Panc1 (cell line): Measurements from ENCODE around the gene CMPK1. TPM values are rescaled to one million over a fixed set of nuclear protein-coding genes. Genes with fewer than 3 reads are reported as not detected.

Source experiments
- ATAC-seq: fragments of 200-7000 bp; cut with Tn5 transposase; 2 replicates; pipeline ENCODE4 v1.9.1; 2020; ENCODE audit warnings: mild to moderate bottlenecking, moderate library complexity
- BruUV-seq: library from RNA; stranded (reverse); fragments of 400-500 nt; replicated peaks from 2 replicates; lab custom pipeline; 2021; lab: Mats Ljungman, UMichigan
- CTCF ChIA-PET: fragments of 300-600 bp; sonication (Branson Sonifier 250); formaldehyde crosslinking; loops from one replicate; lab custom pipeline; 2022; ENCODE audit warnings: antibody characterized with exemption; lab: Charles Lee
- POLR2A ChIA-PET: fragments of 300-600 bp; sonication (Branson Sonifier 250); formaldehyde crosslinking; loops from one replicate; lab custom pipeline; 2022; ENCODE audit warnings: antibody characterized with exemption; lab: Charles Lee
- DNase-seq: peaks from one replicate; pipeline ENCODE4 v3.0.0-alpha.2; 2010; ENCODE audit warnings: low read depth, low spot score
- H3K27ac ChIP-seq: 2 replicates; pipeline ENCODE4 v1.5.1; 2011; ENCODE audit warnings: mild to moderate bottlenecking, low read length, inconsistent platforms
- H3K27me3 ChIP-seq: fragments of 200-500 bp; sonication (Bioruptor generic); 2 replicates; pipeline ENCODE4 v1.6.0; 2014; ENCODE audit warnings: low read length, inconsistent platforms; ENCODE audit not compliant: control insufficient read depth, insufficient read depth
- H3K36me3 ChIP-seq: fragments of 200-500 bp; sonication (Bioruptor generic); 2 replicates; pipeline ENCODE4 v1.5.1; 2014; ENCODE audit warnings: inconsistent platforms, mild to moderate bottlenecking, low read length, moderate library complexity; ENCODE audit not compliant: control insufficient read depth, insufficient read depth
- H3K4me1 ChIP-seq: 2 replicates; pipeline ENCODE4 v1.5.1; 2011; ENCODE audit warnings: inconsistent platforms, mild to moderate bottlenecking, low read length, moderate library complexity; ENCODE audit not compliant: control insufficient read depth, insufficient read depth
- H3K4me3 ChIP-seq, 2 experiments: 2 replicates each; pipeline ENCODE4 v1.5.1; 2011 to 2012; ENCODE audit warnings: low read depth in 2 of 2, low read length in 2 of 2, mild to moderate bottlenecking in 2 of 2, inconsistent platforms in 1 of 2, moderate library complexity in 1 of 2
- H3K9me3 ChIP-seq: fragments of 200-500 bp; sonication (Bioruptor generic); 2 replicates; pipeline ENCODE4 v1.5.1; 2014; ENCODE audit warnings: low read depth, mild to moderate bottlenecking, inconsistent platforms, low read length, moderate library complexity; ENCODE audit not compliant: control insufficient read depth, insufficient read depth
- POLR2AphosphoS5 ChIP-seq: IDR thresholded peaks from 2 replicates; pipeline ENCODE4 v1.6.1; 2012; ENCODE audit warnings: mild to moderate bottlenecking, low read depth, low read length, moderate library complexity
- SIN3A ChIP-seq: IDR thresholded peaks from 2 replicates; pipeline ENCODE4 v1.6.1; 2012; ENCODE audit warnings: low read depth, mild to moderate bottlenecking, low read length, moderate library complexity, borderline replicate concordance; ENCODE audit not compliant: insufficient read depth
- TCF7L2 ChIP-seq: IDR thresholded peaks from 2 replicates; pipeline ENCODE4 v1.6.1; 2011; ENCODE audit warnings: mild to moderate bottlenecking, low read depth, low read length, inconsistent platforms
- in situ Hi-C: cut with HindIII; loops from 2 replicates; pipeline ENCODE4 v1.10.0; 2016; ENCODE audit warnings: low sequenced_read_pairs, low pct_unique_long_range_greater_than_20kb
- intact Hi-C: fragments of 100-400 bp; cut with micrococcal nuclease; formaldehyde crosslinking; loops from one replicate; pipeline ENCODE4 v1.10.0; 2022; ENCODE audit not compliant: unreplicated experiment
- total RNA-seq: library from RNA; stranded (reverse); gene quantifications from one replicate; pipeline ENCODE4 v1.2.1, GENCODE V29; 2021; ENCODE audit not compliant: unreplicated experiment
- TF ChIP-seq, protein P1 (sequence below), 2 experiments: IDR thresholded peaks; 2 replicates each; pipeline ENCODE4 v1.6.1; 2011 to 2012; ENCODE audit warnings: low read depth in 2 of 2, control low read depth in 1 of 2, low read length in 1 of 2, mild to moderate bottlenecking in 1 of 2, moderate library complexity in 1 of 2; ENCODE audit not compliant: insufficient read depth in 1 of 2
- TF ChIP-seq, protein P2 (sequence below): fragments of 450-650 bp; IDR thresholded peaks from 2 replicates; pipeline ENCODE4 v1.5.1; 2017; ENCODE audit warnings: mild to moderate bottlenecking

Gene CMPK1
- total RNA-seq, 1 experiment from 2014 or later = 85.1 TPM

- H3K36me3 ChIP-seq = no peaks in the 10 kb centered on the region
- POLR2A ChIA-PET = interaction anchor here (0.6 kb wide), 1 partner anchor 104 kb away, joined by 3 read pairs; no protein-coding TSS in a partner anchor
- H3K4me3 ChIP-seq = no peak overlapping the region
- CTCF ChIA-PET = no interaction called here
- 0 out of 2 replicates have a peak, but pooled peaks cover 2% of the 10 kb centered on the region for H3K4me1 ChIP-seq
- intact Hi-C loops = no loop called here
- H3K27me3 ChIP-seq = no peaks in the 10 kb centered on the region
- ATAC-seq (0 out of 2 replicates have a peak, but pooled peaks have one; percentile 53), DNase-seq (no peak)
- no TSS peak for BruUV-seq
- no peak for TF ChIP-seq TCF7L2
- TF ChIP-seq POLR2AphosphoS5 = no peak
- TF ChIP-seq SIN3A = no peak
- TF ChIP-seq, protein P1, sequence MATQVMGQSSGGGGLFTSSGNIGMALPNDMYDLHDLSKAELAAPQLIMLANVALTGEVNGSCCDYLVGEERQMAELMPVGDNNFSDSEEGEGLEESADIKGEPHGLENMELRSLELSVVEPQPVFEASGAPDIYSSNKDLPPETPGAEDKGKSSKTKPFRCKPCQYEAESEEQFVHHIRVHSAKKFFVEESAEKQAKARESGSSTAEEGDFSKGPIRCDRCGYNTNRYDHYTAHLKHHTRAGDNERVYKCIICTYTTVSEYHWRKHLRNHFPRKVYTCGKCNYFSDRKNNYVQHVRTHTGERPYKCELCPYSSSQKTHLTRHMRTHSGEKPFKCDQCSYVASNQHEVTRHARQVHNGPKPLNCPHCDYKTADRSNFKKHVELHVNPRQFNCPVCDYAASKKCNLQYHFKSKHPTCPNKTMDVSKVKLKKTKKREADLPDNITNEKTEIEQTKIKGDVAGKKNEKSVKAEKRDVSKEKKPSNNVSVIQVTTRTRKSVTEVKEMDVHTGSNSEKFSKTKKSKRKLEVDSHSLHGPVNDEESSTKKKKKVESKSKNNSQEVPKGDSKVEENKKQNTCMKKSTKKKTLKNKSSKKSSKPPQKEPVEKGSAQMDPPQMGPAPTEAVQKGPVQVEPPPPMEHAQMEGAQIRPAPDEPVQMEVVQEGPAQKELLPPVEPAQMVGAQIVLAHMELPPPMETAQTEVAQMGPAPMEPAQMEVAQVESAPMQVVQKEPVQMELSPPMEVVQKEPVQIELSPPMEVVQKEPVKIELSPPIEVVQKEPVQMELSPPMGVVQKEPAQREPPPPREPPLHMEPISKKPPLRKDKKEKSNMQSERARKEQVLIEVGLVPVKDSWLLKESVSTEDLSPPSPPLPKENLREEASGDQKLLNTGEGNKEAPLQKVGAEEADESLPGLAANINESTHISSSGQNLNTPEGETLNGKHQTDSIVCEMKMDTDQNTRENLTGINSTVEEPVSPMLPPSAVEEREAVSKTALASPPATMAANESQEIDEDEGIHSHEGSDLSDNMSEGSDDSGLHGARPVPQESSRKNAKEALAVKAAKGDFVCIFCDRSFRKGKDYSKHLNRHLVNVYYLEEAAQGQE (IDR thresholded peaks at IDR 0.05; ENCODE audit: insufficient read depth in 1 of 2, low read depth in 2 of 2, low read length in 1 of 2) = no peak
- TF ChIP-seq, protein P2, sequence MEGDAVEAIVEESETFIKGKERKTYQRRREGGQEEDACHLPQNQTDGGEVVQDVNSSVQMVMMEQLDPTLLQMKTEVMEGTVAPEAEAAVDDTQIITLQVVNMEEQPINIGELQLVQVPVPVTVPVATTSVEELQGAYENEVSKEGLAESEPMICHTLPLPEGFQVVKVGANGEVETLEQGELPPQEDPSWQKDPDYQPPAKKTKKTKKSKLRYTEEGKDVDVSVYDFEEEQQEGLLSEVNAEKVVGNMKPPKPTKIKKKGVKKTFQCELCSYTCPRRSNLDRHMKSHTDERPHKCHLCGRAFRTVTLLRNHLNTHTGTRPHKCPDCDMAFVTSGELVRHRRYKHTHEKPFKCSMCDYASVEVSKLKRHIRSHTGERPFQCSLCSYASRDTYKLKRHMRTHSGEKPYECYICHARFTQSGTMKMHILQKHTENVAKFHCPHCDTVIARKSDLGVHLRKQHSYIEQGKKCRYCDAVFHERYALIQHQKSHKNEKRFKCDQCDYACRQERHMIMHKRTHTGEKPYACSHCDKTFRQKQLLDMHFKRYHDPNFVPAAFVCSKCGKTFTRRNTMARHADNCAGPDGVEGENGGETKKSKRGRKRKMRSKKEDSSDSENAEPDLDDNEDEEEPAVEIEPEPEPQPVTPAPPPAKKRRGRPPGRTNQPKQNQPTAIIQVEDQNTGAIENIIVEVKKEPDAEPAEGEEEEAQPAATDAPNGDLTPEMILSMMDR = no peak
- no peaks in the 10 kb centered on the region for H3K9me3 ChIP-seq
- H3K27ac ChIP-seq = no peak overlapping the region
- in situ Hi-C loops = no loop called here
Observed at GRCh38 chr1:47325528-47325927, 8.1 kb upstream of the CMPK1 start.

GRCh38 chr1:47326271-47326670 is 7.3 kb upstream of the CMPK1 start:
- TF ChIP-seq SIN3A (no peak), POLR2AphosphoS5 (no peak), TCF7L2 (no peak)
- TF ChIP-seq, protein P1 (IDR thresholded peaks at IDR 0.05; ENCODE audit: insufficient read depth in 1 of 2, low read depth in 2 of 2, low read length in 1 of 2) = no peak
- TF ChIP-seq, protein P2 = no peak
- no TSS peak for BruUV-seq
- in situ Hi-C loops = no loop called here

More at GRCh38 chr1:47326271-47326670, 7.3 kb upstream of the CMPK1 start:
- H3K27ac ChIP-seq = no peak overlapping the region
- no peaks in the 10 kb centered on the region for H3K36me3 ChIP-seq
- DNase-seq (no peak), ATAC-seq (no peak)
- intact Hi-C loops = no loop called here
- ChIA-PET CTCF (no interaction called here), POLR2A (interaction anchor here (0.6 kb wide), 1 partner anchor 105 kb away, joined by 3 read pairs; no protein-coding TSS in a partner anchor)
- 0 out of 2 replicates have a peak, but pooled peaks cover 2% of the 10 kb centered on the region for H3K4me1 ChIP-seq
- no peaks in the 10 kb centered on the region for H3K27me3 ChIP-seq
- H3K4me3 ChIP-seq = no peak overlapping the region
- no peaks in the 10 kb centered on the region for H3K9me3 ChIP-seq
